Glomerular visceral epithelial cell (primary cell): ENCODE measurements around the gene OLFM1.

Experiments
- DNase-seq: peaks from one replicate; pipeline ENCODE4 v3.0.0-alpha.2; 2016; ENCODE audit errors: extremely low spot score

The OLFM1 gene

GRCh38 chr9:135170535-135170934, 83.1 kb downstream of the OLFM1 start:
- no peak for DNase-seq
